GM06990 (cell line): Measurements from ENCODE around the gene RHBDL3.

ENCODE experiments used
- DNase-seq: peaks from one replicate; pipeline ENCODE4 v3.0.0-alpha.2; 2011; ENCODE audit not compliant: insufficient read length; ENCODE audit errors: extremely low read depth
- H3K27me3 ChIP-seq: replicated peaks from 2 replicates; pipeline ENCODE4 v1.6.0; 2011; ENCODE audit warnings: low read length; ENCODE audit not compliant: control insufficient read depth, insufficient read depth
- H3K36me3 ChIP-seq: 2 replicates; pipeline ENCODE4 v1.5.1; 2011; ENCODE audit warnings: low read length; ENCODE audit not compliant: control insufficient read depth, insufficient read depth
- H3K4me3 ChIP-seq: replicated peaks from 2 replicates; pipeline ENCODE4 v1.5.1; 2011; ENCODE audit warnings: low read depth, mild to moderate bottlenecking, control low read depth, low read length
- CTCF ChIP-seq: IDR thresholded peaks from 2 replicates; pipeline ENCODE4 v1.5.1; 2011; ENCODE audit warnings: low read length, control low read depth, mild to moderate bottlenecking, inconsistent platforms; ENCODE audit not compliant: insufficient read depth, poor library complexity, severe bottlenecking

RHBDL3 gene

GRCh38 chr17:32267690-32268205, 2.1 kb downstream of the RHBDL3 start:
- DNase-seq = no peak
- no peak for TF ChIP-seq CTCF
- H3K36me3 ChIP-seq = no peaks in the 10 kb centered on the region
- H3K27me3 ChIP-seq = peaks cover 5% of the 10 kb centered on the region
- no peak overlapping the region for H3K4me3 ChIP-seq

GRCh38 chr17:32268734-32269288, 3.2 kb downstream of the RHBDL3 start:
- no peak for TF ChIP-seq CTCF
- DNase-seq = no peak
- Histone ChIP-seq H3K36me3 (no peaks in the 10 kb centered on the region), H3K4me3 (no peak overlapping the region), H3K27me3 (peaks cover 7% of the 10 kb centered on the region)

GRCh38 chr17:32269377-32269776, 3.7 kb downstream of the RHBDL3 start:
- no peak for DNase-seq
- peaks cover 7% of the 10 kb centered on the region for H3K27me3 ChIP-seq
- no peak for TF ChIP-seq CTCF
- no peak overlapping the region for H3K4me3 ChIP-seq
- no peaks in the 10 kb centered on the region for H3K36me3 ChIP-seq

GRCh38 chr17:32271844-32272243, 6.2 kb downstream of the RHBDL3 start:
- Histone ChIP-seq H3K27me3 (peaks cover 5% of the 10 kb centered on the region), H3K36me3 (no peaks in the 10 kb centered on the region), H3K4me3 (no peak overlapping the region)
- TF ChIP-seq CTCF = no peak
- DNase-seq = no peak

GRCh38 chr17:32274101-32274500, 8.5 kb downstream of the RHBDL3 start:
- DNase-seq = no peak
- H3K36me3 ChIP-seq = no peaks in the 10 kb centered on the region

More at GRCh38 chr17:32274101-32274500, 8.5 kb downstream of the RHBDL3 start:
- Histone ChIP-seq H3K4me3 (no peak overlapping the region), H3K27me3 (peaks cover 2% of the 10 kb centered on the region)
- no peak for TF ChIP-seq CTCF
